Effector memory CD4-positive, alpha-beta T cell (primary cell): Measurements from ENCODE around the gene LRRK1.

ENCODE experiments used
- DNase-seq, 3 donors: peaks; one replicate each; pipeline ENCODE4 v3.0.0-alpha.2; 2020
- H3K27ac ChIP-seq: 2 replicates; pipeline ENCODE4 v1.7.0; 2013; ENCODE audit warnings: mild to moderate bottlenecking, low read length, moderate library complexity; ENCODE audit not compliant: insufficient read depth, poor library complexity, severe bottlenecking
- H3K27me3 ChIP-seq: replicated peaks from 2 replicates; pipeline ENCODE4 v1.7.0; 2013; ENCODE audit warnings: mild to moderate bottlenecking, low read length; ENCODE audit not compliant: insufficient read depth, control insufficient read depth, poor library complexity, severe bottlenecking
- H3K36me3 ChIP-seq: 2 replicates; pipeline ENCODE4 v1.7.0; 2013; ENCODE audit warnings: mild to moderate bottlenecking, low read length, moderate library complexity; ENCODE audit not compliant: control insufficient read depth, insufficient read depth
- H3K4me1 ChIP-seq: 2 replicates; pipeline ENCODE4 v1.7.0; 2013; ENCODE audit warnings: low read length, mild to moderate bottlenecking; ENCODE audit not compliant: control insufficient read depth, insufficient read depth, poor library complexity, severe bottlenecking
- H3K4me3 ChIP-seq: 2 replicates; pipeline ENCODE4 v1.7.0; 2013; ENCODE audit warnings: low read length, low read depth, mild to moderate bottlenecking; ENCODE audit not compliant: insufficient read depth, poor library complexity, severe bottlenecking
- H3K9me3 ChIP-seq: 2 replicates; pipeline ENCODE4 v1.7.0; 2013; ENCODE audit warnings: mild to moderate bottlenecking, low read length, moderate library complexity; ENCODE audit not compliant: control insufficient read depth

LRRK1 gene

DNA sequence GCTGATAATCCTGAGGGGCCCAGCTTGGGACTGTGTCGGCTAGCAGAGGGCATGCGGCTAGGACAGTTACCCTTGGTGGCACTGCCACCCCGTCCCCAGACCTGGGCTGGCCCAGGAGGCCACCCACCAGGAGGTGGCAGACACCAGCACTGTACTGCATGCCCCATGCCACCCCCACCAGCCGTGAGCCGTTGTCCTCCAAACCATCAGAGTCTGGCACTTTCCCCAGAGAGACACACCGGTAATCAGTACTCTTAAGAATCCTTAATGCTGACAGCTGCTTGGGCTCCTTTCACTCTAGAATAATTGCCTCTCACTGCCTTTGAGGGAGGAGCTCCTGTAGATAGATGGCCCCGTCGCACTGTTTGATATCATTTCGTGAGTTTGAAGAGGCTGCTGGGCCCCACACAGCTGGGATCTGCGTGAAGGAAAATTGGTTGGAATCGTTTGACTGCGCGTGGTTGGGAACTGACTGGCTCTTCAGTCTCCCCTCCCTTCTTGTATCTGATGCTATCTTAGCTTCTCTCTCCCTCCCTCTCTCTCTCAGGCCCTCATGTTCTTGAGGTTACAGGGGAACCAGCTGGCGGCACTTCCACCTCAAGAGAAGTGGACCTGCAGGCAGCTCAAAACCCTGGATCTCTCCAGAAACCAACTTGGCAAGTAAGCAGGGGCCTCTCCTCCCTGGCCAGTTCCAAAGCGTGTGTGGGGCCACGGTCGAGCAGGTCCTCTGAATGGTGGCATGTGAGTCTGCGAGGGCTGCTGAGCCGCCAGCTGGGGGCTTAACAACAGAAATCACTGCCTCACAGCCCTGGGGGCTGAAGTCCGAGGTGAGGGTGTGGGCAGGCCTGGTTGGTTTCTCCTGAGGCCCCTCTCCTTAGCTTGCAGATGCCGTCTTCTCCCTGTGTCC is 94.9 kb downstream of the LRRK1 start:
- H3K4me1 ChIP-seq: no peaks in the 10 kb centered on the region
- H3K27me3 ChIP-seq: no peaks in the 10 kb centered on the region
- H3K27ac ChIP-seq: no peak overlapping the region
- no peak overlapping the region for H3K4me3 ChIP-seq
- DNase-seq: no peak
- H3K9me3 ChIP-seq: no peaks in the 10 kb centered on the region
- H3K36me3 ChIP-seq: no peaks in the 10 kb centered on the region

DNA sequence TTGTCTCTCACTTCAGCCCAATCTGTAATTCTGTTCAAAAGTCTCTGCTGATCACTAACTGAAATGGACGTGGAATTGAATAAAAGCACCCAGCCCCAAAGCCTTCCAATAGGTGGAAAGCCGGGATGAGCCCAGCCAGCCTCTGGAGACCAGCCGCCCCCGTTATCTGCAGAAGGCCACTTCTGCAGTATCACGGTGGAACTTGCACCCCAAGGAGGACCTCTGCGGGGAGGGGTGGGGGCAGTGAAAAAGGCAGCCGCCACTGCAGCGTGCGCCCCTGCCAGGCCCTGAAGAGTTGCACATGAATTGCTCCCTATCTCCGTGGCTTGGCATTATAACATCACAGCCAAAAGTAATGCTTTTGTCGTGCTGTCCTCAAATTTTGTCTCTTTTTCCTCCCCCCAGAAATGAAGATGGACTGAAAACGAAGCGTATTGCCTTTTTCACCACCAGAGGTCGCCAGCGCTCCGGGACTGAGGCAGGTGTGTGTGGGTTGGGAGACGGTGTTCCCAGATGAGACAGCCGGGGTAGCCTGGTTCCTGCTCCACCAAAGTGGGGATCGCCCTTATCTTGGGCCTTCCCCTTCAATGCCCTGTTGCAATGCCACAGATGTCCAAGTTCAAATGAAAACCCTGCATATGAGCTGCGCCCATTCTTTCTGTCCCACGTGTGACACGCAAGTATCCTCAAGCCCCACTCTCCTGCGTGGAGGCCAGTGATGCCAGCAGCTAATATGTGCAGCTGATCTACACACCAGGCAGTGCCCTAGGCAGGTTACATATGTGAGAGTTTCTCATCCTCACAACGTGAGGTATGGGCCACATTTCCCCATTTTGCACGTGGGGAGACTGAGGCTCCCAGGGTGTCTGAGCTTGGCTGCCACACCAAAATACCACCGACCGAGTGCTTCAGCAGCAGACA is 96.0 kb downstream of the LRRK1 start:
- peak; percentile 22 to 48 (median 34) for DNase-seq
- no peak overlapping the region for H3K4me3 ChIP-seq
- H3K36me3 ChIP-seq: no peaks in the 10 kb centered on the region
- H3K27me3 ChIP-seq: no peaks in the 10 kb centered on the region
- H3K27ac ChIP-seq: no peak overlapping the region
- no peaks in the 10 kb centered on the region for H3K4me1 ChIP-seq
- no peaks in the 10 kb centered on the region for H3K9me3 ChIP-seq

DNA sequence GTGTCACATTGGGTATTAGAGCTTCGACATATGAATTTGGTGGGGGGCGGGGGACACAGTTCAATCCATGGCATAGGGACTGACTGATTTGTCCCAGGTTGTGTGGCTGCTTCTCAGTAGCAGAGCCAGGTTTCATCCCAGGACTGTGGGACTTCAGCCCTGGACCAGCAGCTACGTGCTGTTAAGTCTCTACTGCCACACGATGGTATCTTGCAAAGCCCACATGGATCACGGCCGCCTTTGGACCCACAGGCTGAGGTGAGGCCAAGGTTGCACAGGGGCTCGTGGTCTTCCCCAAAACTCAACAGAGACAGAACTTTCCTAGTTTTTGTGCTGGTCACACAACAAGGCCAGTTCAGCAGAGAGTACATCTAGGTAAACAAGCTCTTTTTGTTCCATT is 97.4 kb downstream of the LRRK1 start:
- DNase-seq: no peak

DNA sequence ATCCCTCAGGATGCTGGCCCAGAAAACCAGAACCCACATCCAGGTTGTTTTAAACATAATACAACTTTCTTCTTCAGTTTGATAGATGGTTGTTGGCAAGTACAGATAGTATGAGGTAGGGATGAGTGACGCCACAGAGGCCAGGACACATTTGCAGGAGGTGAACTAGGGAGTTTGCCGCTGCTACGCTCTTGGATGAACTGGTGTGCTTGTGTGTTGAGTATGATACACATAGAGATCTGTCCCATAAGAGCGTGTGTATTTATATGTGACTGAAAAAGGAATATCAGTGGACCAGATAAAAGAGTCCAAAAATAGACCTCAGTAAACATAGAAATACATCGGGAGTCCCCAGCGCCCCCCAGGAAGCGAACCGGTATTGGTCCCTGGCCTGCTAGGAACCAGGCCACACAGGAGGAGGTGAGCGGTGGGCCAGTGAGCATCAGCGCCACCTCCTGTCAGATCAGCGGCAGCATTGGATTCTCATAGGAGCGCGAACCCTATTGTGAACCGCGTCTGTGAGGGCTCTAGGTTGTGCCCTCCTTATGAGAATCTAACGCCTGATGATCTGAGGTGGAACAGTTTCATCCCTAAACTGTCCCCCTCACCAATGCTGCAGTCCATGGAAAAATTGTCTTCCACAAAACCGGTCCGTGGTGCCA is 98.1 kb downstream of the LRRK1 start:
- no peaks in the 10 kb centered on the region for H3K4me1 ChIP-seq
- no peaks in the 10 kb centered on the region for H3K27me3 ChIP-seq
- no peak overlapping the region for H3K4me3 ChIP-seq
- no peak for DNase-seq
- H3K36me3 ChIP-seq: no peaks in the 10 kb centered on the region
- H3K9me3 ChIP-seq: no peaks in the 10 kb centered on the region
- H3K27ac ChIP-seq: no peak overlapping the region

More for the DNA sequence above, 97.4 kb downstream of the LRRK1 start:
- Histone ChIP-seq H3K27me3 (no peaks in the 10 kb centered on the region), H3K27ac (no peak overlapping the region), H3K4me1 (no peaks in the 10 kb centered on the region), H3K4me3 (no peak overlapping the region), H3K36me3 (no peaks in the 10 kb centered on the region), H3K9me3 (no peaks in the 10 kb centered on the region)

DNA sequence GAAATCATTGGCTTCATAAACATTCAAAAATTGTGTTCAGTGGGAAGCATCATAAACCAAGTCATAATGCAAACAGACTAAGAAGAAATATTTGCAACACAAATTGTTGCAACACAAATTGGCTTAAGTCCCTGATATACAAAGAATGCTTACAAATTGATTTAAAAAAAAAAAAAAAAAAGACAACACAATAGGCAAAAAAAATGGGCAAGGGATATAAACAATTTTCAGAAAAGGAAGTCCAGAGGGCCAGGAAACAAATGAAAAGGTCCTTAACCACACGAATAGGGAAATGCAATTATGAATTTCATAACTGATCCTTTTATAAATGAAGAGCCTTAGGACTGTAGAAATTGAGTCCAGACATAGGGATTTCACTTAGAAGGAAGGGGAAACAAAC is 98.9 kb downstream of the LRRK1 start:
- no peaks in the 10 kb centered on the region for H3K9me3 ChIP-seq
- H3K36me3 ChIP-seq: no peaks in the 10 kb centered on the region
- no peak overlapping the region for H3K27ac ChIP-seq
- DNase-seq: no peak
- no peak overlapping the region for H3K4me3 ChIP-seq
- no peaks in the 10 kb centered on the region for H3K4me1 ChIP-seq
- H3K27me3 ChIP-seq: no peaks in the 10 kb centered on the region

DNA sequence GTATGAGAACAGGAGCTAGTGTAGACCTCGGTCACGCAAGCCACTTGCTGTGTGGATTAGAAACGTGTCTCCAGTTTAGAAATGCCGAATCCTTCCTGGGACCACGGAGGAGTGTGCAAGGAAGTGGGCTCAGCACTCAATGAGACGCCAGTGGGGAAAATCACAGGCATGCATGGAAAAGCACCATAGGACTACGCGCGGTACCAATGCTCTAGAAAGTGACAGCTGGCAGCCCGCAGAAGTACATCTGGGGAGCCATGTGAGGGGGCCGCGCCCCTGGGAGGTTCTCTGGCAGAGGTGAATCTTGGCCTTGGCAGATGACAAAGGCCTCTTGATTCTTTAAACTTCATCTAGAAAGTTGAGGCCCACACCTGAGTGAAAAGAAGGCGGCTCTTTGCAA is 99.3 kb downstream of the LRRK1 start:
- no peaks in the 10 kb centered on the region for H3K9me3 ChIP-seq
- no peak overlapping the region for H3K27ac ChIP-seq
- H3K36me3 ChIP-seq: no peaks in the 10 kb centered on the region
- DNase-seq: no peak
- H3K4me1 ChIP-seq: no peaks in the 10 kb centered on the region
- H3K4me3 ChIP-seq: no peak overlapping the region
- no peaks in the 10 kb centered on the region for H3K27me3 ChIP-seq

DNA sequence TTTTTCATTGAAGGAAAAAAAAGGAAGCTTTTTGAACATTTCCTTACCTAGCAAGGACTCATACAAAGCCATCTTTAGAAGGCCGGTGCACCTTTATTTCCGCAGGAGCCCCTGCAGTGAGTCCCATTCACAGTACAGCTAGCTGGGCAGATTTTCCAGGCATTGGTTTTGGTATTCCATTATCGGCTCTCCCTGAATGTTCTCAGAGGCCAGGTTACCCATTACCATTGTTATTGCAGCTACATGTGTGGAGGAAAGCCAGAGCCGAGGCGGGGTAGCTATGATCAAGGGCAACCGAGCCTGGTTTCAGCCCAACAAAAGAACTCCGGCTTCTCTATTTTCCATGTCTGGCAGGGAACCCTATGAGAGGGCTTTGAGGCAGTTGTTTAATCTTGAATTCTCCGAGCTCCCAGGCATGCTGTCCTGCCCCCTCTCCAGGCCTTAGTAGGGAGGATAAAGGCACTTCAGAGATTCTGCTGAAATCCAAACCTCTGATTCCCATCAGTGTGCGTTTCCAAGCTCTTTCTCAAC is 100.3 kb downstream of the LRRK1 start:
- Histone ChIP-seq H3K27ac (no peak overlapping the region), H3K36me3 (no peaks in the 10 kb centered on the region), H3K4me1 (no peaks in the 10 kb centered on the region), H3K9me3 (no peaks in the 10 kb centered on the region), H3K27me3 (no peaks in the 10 kb centered on the region), H3K4me3 (no peak overlapping the region)
- DNase-seq: no peak

DNA sequence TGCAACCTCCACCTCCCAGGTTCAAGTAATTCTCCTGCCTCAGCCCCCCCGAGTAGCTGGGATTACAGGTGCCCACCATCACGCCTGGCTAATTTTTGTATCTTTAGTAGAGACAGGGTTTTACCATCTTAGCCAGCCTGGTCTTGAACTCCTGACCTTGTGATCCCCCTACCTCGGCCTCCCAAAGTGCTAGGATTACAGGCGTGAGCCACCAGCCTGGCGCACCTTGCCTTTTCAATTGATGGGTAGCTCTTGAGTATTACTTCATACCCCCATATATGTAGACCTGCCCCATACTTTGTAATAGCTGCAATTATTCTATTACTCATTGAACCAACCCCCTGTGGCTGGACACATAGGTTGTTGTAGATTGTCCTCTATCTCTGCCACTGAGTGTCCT is 101.3 kb downstream of the LRRK1 start:
- Histone ChIP-seq H3K4me1 (no peaks in the 10 kb centered on the region), H3K9me3 (no peaks in the 10 kb centered on the region), H3K27me3 (no peaks in the 10 kb centered on the region), H3K4me3 (no peak overlapping the region), H3K36me3 (no peaks in the 10 kb centered on the region), H3K27ac (no peak overlapping the region)
- DNase-seq: no peak

DNA sequence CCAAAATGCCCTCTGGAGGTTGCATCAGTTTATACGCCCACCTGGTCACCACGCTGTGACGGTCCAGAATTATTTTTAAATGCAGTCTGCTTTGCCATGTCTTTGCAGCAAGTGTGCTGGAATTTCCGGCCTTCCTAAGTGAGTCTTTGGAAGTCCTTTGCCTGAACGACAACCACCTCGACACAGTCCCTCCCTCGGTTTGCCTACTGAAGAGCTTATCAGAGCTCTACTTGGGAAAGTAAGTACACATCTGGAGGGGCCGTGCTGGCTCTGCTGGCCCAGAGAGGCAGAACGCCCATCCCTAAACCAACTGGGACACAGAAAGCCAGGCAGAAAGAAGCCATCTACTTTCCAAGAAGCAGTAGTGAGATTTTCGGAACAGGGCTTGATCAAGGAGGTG is 101.8 kb downstream of the LRRK1 start:
- H3K36me3 ChIP-seq: no peaks in the 10 kb centered on the region
- no peak for DNase-seq

More for the DNA sequence above, 101.8 kb downstream of the LRRK1 start:
- no peak overlapping the region for H3K27ac ChIP-seq
- no peaks in the 10 kb centered on the region for H3K4me1 ChIP-seq
- H3K9me3 ChIP-seq: no peaks in the 10 kb centered on the region
- no peak overlapping the region for H3K4me3 ChIP-seq
- H3K27me3 ChIP-seq: no peaks in the 10 kb centered on the region
